Suppressor macrophage treated with lipopolysaccharide for 1 hour (primary cell): Measurements from ENCODE around the gene PLEKHH1.

ENCODE experiments used
- DNase-seq, 3 donors: peaks; one replicate each; pipeline ENCODE4 v3.0.0-alpha.2; 2020 to 2022

The PLEKHH1 gene

GRCh38 chr14:67633451-67634147, 100.5 kb downstream of the PLEKHH1 start:
- DNase-seq = no peak

- no peak for DNase-seq
Measured at GRCh38 chr14:67636361-67636919, 103.3 kb downstream of the PLEKHH1 start.

- no peak for DNase-seq
Measured at GRCh38 chr14:67638642-67639041, 105.6 kb downstream of the PLEKHH1 start.
